SK-N-SH (cell line): ENCODE results near the gene CATSPERE. TPM values are rescaled to one million over a fixed set of nuclear protein-coding genes. Genes with fewer than 3 reads are reported as not detected.

Experiments used
- IRF3 ChIP-seq: fragments of 150-350 bp; IDR thresholded peaks from 2 replicates; pipeline ENCODE4 v1.6.1; 2016; ENCODE audit warnings: mild to moderate bottlenecking, low read depth, low read length
- NFIC ChIP-seq: IDR thresholded peaks from 2 replicates; pipeline ENCODE4 v1.4.0; 2012; ENCODE audit warnings: borderline replicate concordance
- NRF1 ChIP-seq: IDR thresholded peaks from 2 replicates; pipeline ENCODE4 v1.6.1; 2012; ENCODE audit warnings: low read depth, mild to moderate bottlenecking, low read length
- RCOR1 ChIP-seq: fragments of 150-350 bp; IDR thresholded peaks from 2 replicates; pipeline ENCODE4 v1.6.1; 2017; ENCODE audit warnings: antibody characterized with exemption, low read length
- RFX5 ChIP-seq: IDR thresholded peaks from 2 replicates; pipeline ENCODE4 v1.6.1; 2012; ENCODE audit warnings: mild to moderate bottlenecking, improper control_type of control experiment, low read length
- TAF1 ChIP-seq: IDR thresholded peaks from 2 replicates; pipeline ENCODE4 v1.6.1; 2012; ENCODE audit warnings: low read depth, mild to moderate bottlenecking, low read length, moderate library complexity, borderline replicate concordance
- YY1 ChIP-seq: IDR thresholded peaks from 2 replicates; pipeline ENCODE4 v1.4.0; 2012; ENCODE audit warnings: low read depth, mild to moderate bottlenecking
- ZBTB33 ChIP-seq: IDR thresholded peaks from 2 replicates; pipeline ENCODE4 v1.4.0; 2012; ENCODE audit warnings: low read depth, borderline replicate concordance
- polyA plus RNA-seq, 3 experiments: library from polyadenylated mRNA; depleted of rRNA; stranded (reverse); fragments of >200 nt; gene quantifications; 2 replicates each; pipeline ENCODE4 v1.2.3, GENCODE V29; 2012
- TF ChIP-seq, protein P1 (sequence below): IDR thresholded peaks from 2 replicates; pipeline ENCODE4 v1.6.1; 2012; ENCODE audit warnings: mild to moderate bottlenecking, low read depth, low read length, moderate library complexity
- TF ChIP-seq, protein P2 (sequence below): fragments of 200-600 bp; sonication (generic); IDR thresholded peaks from 2 replicates; pipeline ENCODE4 v1.6.1; 2017; ENCODE audit warnings: antibody characterized with exemption, mild to moderate bottlenecking, moderate library complexity

Gene CATSPERE
- polyA plus RNA-seq, 1 of the 3 experiments (the other 2 are of a cell fraction) = 0.30 TPM

DNA sequence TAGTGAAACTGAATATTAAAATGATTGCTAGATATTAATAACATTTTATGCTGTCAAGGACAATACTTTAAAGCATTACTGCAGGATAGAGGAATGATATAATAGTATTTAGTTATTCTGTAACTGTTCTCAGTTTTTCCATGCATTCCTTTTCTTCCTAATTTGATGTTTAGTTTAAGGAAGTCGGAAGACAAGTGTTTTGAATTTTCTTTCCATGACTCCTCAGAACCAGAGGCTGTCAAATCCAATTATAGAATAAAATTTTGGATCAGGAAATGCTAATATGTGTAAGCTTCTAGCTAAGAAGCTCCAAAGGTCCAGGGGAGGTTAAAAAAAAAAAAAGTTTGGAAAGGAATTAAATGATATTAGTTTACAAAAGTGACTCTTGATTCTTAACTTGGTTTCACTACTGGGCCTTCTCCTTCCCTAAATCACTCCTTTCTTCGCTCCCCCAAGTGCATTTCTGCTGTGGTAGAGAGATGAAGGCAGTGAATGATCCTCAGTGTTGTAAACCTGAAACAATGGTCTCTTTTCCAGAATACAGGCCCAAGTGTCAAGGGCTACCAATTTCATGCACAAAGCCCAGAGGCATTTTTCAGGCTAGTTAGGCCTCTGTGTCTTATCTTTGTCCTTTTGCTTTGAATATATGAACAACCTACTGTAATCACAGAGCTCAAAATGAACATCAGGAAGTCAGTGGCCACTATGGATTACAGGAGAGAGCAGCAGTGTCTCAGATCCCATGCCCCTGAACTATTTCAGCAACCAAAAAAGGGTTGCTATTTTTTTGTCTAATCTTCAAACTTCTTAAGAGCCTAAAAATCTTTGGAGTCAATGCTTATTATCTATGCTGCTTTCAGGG lies 15.5 kb upstream of the CATSPERE start (continued):
- TF ChIP-seq NRF1 = no peak
- TF ChIP-seq NFIC = no peak
- no peak for TF ChIP-seq IRF3
- no peak for TF ChIP-seq RFX5
- TF ChIP-seq, protein P1, sequence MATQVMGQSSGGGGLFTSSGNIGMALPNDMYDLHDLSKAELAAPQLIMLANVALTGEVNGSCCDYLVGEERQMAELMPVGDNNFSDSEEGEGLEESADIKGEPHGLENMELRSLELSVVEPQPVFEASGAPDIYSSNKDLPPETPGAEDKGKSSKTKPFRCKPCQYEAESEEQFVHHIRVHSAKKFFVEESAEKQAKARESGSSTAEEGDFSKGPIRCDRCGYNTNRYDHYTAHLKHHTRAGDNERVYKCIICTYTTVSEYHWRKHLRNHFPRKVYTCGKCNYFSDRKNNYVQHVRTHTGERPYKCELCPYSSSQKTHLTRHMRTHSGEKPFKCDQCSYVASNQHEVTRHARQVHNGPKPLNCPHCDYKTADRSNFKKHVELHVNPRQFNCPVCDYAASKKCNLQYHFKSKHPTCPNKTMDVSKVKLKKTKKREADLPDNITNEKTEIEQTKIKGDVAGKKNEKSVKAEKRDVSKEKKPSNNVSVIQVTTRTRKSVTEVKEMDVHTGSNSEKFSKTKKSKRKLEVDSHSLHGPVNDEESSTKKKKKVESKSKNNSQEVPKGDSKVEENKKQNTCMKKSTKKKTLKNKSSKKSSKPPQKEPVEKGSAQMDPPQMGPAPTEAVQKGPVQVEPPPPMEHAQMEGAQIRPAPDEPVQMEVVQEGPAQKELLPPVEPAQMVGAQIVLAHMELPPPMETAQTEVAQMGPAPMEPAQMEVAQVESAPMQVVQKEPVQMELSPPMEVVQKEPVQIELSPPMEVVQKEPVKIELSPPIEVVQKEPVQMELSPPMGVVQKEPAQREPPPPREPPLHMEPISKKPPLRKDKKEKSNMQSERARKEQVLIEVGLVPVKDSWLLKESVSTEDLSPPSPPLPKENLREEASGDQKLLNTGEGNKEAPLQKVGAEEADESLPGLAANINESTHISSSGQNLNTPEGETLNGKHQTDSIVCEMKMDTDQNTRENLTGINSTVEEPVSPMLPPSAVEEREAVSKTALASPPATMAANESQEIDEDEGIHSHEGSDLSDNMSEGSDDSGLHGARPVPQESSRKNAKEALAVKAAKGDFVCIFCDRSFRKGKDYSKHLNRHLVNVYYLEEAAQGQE = no peak
- TF ChIP-seq, protein P2, sequence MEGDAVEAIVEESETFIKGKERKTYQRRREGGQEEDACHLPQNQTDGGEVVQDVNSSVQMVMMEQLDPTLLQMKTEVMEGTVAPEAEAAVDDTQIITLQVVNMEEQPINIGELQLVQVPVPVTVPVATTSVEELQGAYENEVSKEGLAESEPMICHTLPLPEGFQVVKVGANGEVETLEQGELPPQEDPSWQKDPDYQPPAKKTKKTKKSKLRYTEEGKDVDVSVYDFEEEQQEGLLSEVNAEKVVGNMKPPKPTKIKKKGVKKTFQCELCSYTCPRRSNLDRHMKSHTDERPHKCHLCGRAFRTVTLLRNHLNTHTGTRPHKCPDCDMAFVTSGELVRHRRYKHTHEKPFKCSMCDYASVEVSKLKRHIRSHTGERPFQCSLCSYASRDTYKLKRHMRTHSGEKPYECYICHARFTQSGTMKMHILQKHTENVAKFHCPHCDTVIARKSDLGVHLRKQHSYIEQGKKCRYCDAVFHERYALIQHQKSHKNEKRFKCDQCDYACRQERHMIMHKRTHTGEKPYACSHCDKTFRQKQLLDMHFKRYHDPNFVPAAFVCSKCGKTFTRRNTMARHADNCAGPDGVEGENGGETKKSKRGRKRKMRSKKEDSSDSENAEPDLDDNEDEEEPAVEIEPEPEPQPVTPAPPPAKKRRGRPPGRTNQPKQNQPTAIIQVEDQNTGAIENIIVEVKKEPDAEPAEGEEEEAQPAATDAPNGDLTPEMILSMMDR = no peak
- TF ChIP-seq YY1 = no peak
- TF ChIP-seq TAF1 = no peak
- TF ChIP-seq ZBTB33 = no peak
- no peak for TF ChIP-seq RCOR1
